HCT116 (cell line): ENCODE results near the gene RANBP1. TPM values are rescaled to one million over a fixed set of nuclear protein-coding genes. Genes with fewer than 3 reads are reported as not detected.

ENCODE experiments used
- ATAC-seq: fragments of 200-7000 bp; cut with Tn5 transposase; 2 replicates; pipeline ENCODE4 v1.9.1; 2020; ENCODE audit warnings: mild to moderate bottlenecking, moderate library complexity
- BruUV-seq: library from RNA; stranded (reverse); fragments of 400-500 nt; replicated peaks from 2 replicates; lab custom pipeline; 2021; lab: Mats Ljungman, UMichigan
- CTCF ChIA-PET: fragments of 300-600 bp; sonication (Branson Sonifier 250); formaldehyde crosslinking; loops from one replicate; lab custom pipeline; 2021; ENCODE audit warnings: antibody characterized with exemption; lab: Charles Lee
- POLR2A ChIA-PET: fragments of 300-600, 350-600 bp; sonication (Branson Sonifier 250); formaldehyde crosslinking; loops from one replicate; lab custom pipeline; 2021; ENCODE audit warnings: antibody characterized with exemption; lab: Charles Lee
- RAD21 ChIA-PET, 2 experiments: fragments of 300-600 bp; sonication (Branson Sonifier 250); formaldehyde crosslinking; loops; one replicate each; lab custom pipeline; 2023; ENCODE audit warnings: low total read pairs in 2 of 2; ENCODE audit not compliant: uncharacterized antibody in 2 of 2, unreplicated experiment in 2 of 2, low non-redundant PET in 1 of 2; lab: Charles Lee
- DNase-seq: peaks from one replicate; pipeline ENCODE4 v3.0.0-alpha.2; 2010; ENCODE audit warnings: low read depth, low spot score
- H2AFZ ChIP-seq: fragments of 200-600 bp; shearing (Covaris generic), sonication (generic); 2 replicates; pipeline ENCODE4 v1.6.1; 2017; ENCODE audit warnings: low read depth, mixed run types, mixed read lengths, antibody characterized with exemption, low read length; ENCODE audit not compliant: poor library complexity, severe bottlenecking
- H3K27ac ChIP-seq: 2 replicates; pipeline ENCODE4 v1.5.1; 2012; ENCODE audit warnings: low read depth, low read length
- H3K27me3 ChIP-seq: fragments of 200-600 bp; sonication (generic); 2 replicates; pipeline ENCODE4 v1.6.1; 2016; ENCODE audit warnings: mixed run types, low read length, mixed read lengths; ENCODE audit not compliant: insufficient read depth
- H3K36me3 ChIP-seq, 2 experiments: fragments of 200-500 bp in 1 of 2; fragments of 200-600 bp in 1 of 2; sonication (Bioruptor generic) in 1 of 2; sonication (generic) in 1 of 2; 2 replicates each; pipeline versions ENCODE4 v1.5.1 to v1.6.1; 2014 to 2016; ENCODE audit warnings: low read length in 2 of 2, inconsistent platforms in 1 of 2, mixed read lengths in 1 of 2, mixed run types in 1 of 2; ENCODE audit not compliant: insufficient read depth in 2 of 2, control insufficient read depth in 1 of 2
- H3K4me1 ChIP-seq, 2 experiments: fragments of 200-600 bp in 1 of 2; sonication (generic) in 1 of 2; 2 replicates each; pipeline versions ENCODE4 v1.5.1 to v1.6.1; 2012 to 2017; ENCODE audit warnings: low read length in 2 of 2, inconsistent platforms in 1 of 2, mild to moderate bottlenecking in 1 of 2, mixed read lengths in 1 of 2, mixed run types in 1 of 2, moderate library complexity in 1 of 2; ENCODE audit not compliant: insufficient read depth in 2 of 2, control insufficient read depth in 1 of 2
- H3K4me2 ChIP-seq: fragments of 200-600 bp; sonication (generic); 2 replicates; pipeline ENCODE4 v1.6.1; 2017; ENCODE audit warnings: mixed run types, low read length, mixed read lengths
- H3K4me3 ChIP-seq, 2 experiments: fragments of 200-600 bp in 1 of 2; sonication (generic) in 1 of 2; replicated peaks in 1 of 2; 2 replicates each; pipeline ENCODE4 v1.5.1; 2011 to 2016; ENCODE audit warnings: low read length in 2 of 2, control low read depth in 1 of 2, low read depth in 1 of 2, mild to moderate bottlenecking in 1 of 2, mixed read lengths in 1 of 2, mixed run types in 1 of 2
- H3K79me2 ChIP-seq: fragments of 200-600 bp; sonication (generic); 2 replicates; pipeline ENCODE4 v1.6.1; 2017; ENCODE audit warnings: mild to moderate bottlenecking, mixed run types, low read length, moderate library complexity, mixed read lengths; ENCODE audit not compliant: insufficient read depth
- H3K9ac ChIP-seq: fragments of 200-600 bp; sonication (generic); 2 replicates; pipeline ENCODE4 v1.6.1; 2016; ENCODE audit warnings: low read length, mixed read lengths
- H3K9me2 ChIP-seq: fragments of 200-600 bp; sonication (generic), shearing (Covaris generic); 2 replicates; pipeline ENCODE4 v1.6.1; 2017; ENCODE audit warnings: mixed run types, mild to moderate bottlenecking, moderate library complexity; ENCODE audit not compliant: insufficient read depth
- H3K9me3 ChIP-seq, 2 experiments: fragments of 200-500 bp in 1 of 2; fragments of 200-600 bp in 1 of 2; sonication (Bioruptor generic) in 1 of 2; sonication (generic) in 1 of 2; 2 replicates each; pipeline ENCODE4 v1.6.1; 2014 to 2017; ENCODE audit warnings: low read length in 2 of 2, mixed read lengths in 2 of 2, inconsistent platforms in 1 of 2, low read depth in 1 of 2, mild to moderate bottlenecking in 1 of 2, mixed run types in 1 of 2, moderate library complexity in 1 of 2; ENCODE audit not compliant: control insufficient read depth in 1 of 2, insufficient read depth in 1 of 2
- H4K20me1 ChIP-seq: fragments of 200-600 bp; sonication (generic), shearing (Covaris generic); 2 replicates; pipeline ENCODE4 v1.6.1; 2017; ENCODE audit warnings: mixed run types, mild to moderate bottlenecking, moderate library complexity; ENCODE audit not compliant: insufficient read depth
- ATF3 ChIP-seq: IDR thresholded peaks from 2 replicates; pipeline ENCODE4 v1.6.1; 2012
- EGR1 ChIP-seq: IDR thresholded peaks from 2 replicates; pipeline ENCODE4 v1.6.1; 2012; ENCODE audit warnings: low read depth
- EZH2phosphoT487 ChIP-seq: fragments of 200-600 bp; IDR thresholded peaks from 2 replicates; pipeline ENCODE4 v1.6.1; 2018; ENCODE audit warnings: antibody characterized with exemption, borderline replicate concordance
- POLR2A ChIP-seq: IDR thresholded peaks from 2 replicates; pipeline ENCODE4 v1.7.0; 2011; ENCODE audit warnings: borderline replicate concordance; ENCODE audit not compliant: insufficient read depth, insufficient read length; ENCODE audit errors: extremely low read depth
- SIN3A ChIP-seq: IDR thresholded peaks from 2 replicates; pipeline ENCODE4 v1.6.1; 2012; ENCODE audit warnings: low read depth
- SRF ChIP-seq: IDR thresholded peaks from 2 replicates; pipeline ENCODE4 v1.6.1; 2012; ENCODE audit warnings: low read depth
- YY1 ChIP-seq: IDR thresholded peaks from 2 replicates; pipeline ENCODE4 v1.6.1; 2011; ENCODE audit warnings: low read length, low read depth, moderate library complexity, mild to moderate bottlenecking; ENCODE audit not compliant: insufficient replicate concordance; ENCODE audit errors: extremely low read depth
- intact Hi-C: fragments of 100-400 bp; cut with micrococcal nuclease; formaldehyde crosslinking; loops from 2 replicates; pipeline ENCODE4 v1.10.0; 2022
- total RNA-seq: library from RNA; stranded (reverse); gene quantifications from one replicate; pipeline ENCODE4 v1.2.1, GENCODE V29; 2021; ENCODE audit not compliant: unreplicated experiment
- TF ChIP-seq, protein P1 (sequence below): IDR thresholded peaks from 2 replicates; pipeline ENCODE4 v1.6.1; 2012; ENCODE audit warnings: low read depth

RANBP1 gene
- total RNA-seq, 1 experiment from 2014 or later: 351 TPM

GRCh38 chr22:20085651-20086050 lies 30.3 kb upstream of the RANBP1 start:
- ChIA-PET CTCF (no interaction called here), RAD21 (no interaction called here)
- H3K27ac ChIP-seq: no peak overlapping the region

More at GRCh38 chr22:20085651-20086050, 30.3 kb upstream of the RANBP1 start:
- no peak overlapping the region for H3K4me2 ChIP-seq
- DNase-seq (no peak), ATAC-seq (no peak)
- intact Hi-C loops: loop anchor here (10.0 kb wide), 1 partner anchor 101 kb away; no protein-coding TSS in a partner anchor
- H3K79me2 ChIP-seq: peaks cover 99% of the 10 kb centered on the region
- H3K4me1 ChIP-seq: peaks cover 9 to 26% of the 10 kb centered on the region in 2 experiments; a peak in 3 of 4 replicates
- H3K9ac ChIP-seq: no peak overlapping the region
- no peak overlapping the region for H3K4me3 ChIP-seq
- no peaks in the 10 kb centered on the region for H3K9me3 ChIP-seq
- POLR2A ChIA-PET: no interaction called here
- no TSS peak for BruUV-seq
- H3K36me3 ChIP-seq: peaks cover 49 to 62% of the 10 kb centered on the region in 2 experiments
- peaks cover 11% of the 10 kb centered on the region; the same call in 1 of the 2 replicates for H4K20me1 ChIP-seq
- no peaks in the 10 kb centered on the region for H3K27me3 ChIP-seq
- no peak overlapping the region for H2AFZ ChIP-seq
- TF ChIP-seq EZH2phosphoT487 (no peak), SRF (no peak), YY1 (no peak), SIN3A (no peak), POLR2A (no peak), EGR1 (no peak), ATF3 (no peak)
- TF ChIP-seq, protein P1, sequence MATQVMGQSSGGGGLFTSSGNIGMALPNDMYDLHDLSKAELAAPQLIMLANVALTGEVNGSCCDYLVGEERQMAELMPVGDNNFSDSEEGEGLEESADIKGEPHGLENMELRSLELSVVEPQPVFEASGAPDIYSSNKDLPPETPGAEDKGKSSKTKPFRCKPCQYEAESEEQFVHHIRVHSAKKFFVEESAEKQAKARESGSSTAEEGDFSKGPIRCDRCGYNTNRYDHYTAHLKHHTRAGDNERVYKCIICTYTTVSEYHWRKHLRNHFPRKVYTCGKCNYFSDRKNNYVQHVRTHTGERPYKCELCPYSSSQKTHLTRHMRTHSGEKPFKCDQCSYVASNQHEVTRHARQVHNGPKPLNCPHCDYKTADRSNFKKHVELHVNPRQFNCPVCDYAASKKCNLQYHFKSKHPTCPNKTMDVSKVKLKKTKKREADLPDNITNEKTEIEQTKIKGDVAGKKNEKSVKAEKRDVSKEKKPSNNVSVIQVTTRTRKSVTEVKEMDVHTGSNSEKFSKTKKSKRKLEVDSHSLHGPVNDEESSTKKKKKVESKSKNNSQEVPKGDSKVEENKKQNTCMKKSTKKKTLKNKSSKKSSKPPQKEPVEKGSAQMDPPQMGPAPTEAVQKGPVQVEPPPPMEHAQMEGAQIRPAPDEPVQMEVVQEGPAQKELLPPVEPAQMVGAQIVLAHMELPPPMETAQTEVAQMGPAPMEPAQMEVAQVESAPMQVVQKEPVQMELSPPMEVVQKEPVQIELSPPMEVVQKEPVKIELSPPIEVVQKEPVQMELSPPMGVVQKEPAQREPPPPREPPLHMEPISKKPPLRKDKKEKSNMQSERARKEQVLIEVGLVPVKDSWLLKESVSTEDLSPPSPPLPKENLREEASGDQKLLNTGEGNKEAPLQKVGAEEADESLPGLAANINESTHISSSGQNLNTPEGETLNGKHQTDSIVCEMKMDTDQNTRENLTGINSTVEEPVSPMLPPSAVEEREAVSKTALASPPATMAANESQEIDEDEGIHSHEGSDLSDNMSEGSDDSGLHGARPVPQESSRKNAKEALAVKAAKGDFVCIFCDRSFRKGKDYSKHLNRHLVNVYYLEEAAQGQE: no peak
- no peaks in the 10 kb centered on the region for H3K9me2 ChIP-seq
